Measurements from ENCODE around the gene SLC16A7. TPM values are rescaled to one million over a fixed set of nuclear protein-coding genes. Genes with fewer than 3 reads are reported as not detected.

The SLC16A7 gene
- total RNA-seq, 1 donor from 2014 or later: 3.1 TPM

DNA sequence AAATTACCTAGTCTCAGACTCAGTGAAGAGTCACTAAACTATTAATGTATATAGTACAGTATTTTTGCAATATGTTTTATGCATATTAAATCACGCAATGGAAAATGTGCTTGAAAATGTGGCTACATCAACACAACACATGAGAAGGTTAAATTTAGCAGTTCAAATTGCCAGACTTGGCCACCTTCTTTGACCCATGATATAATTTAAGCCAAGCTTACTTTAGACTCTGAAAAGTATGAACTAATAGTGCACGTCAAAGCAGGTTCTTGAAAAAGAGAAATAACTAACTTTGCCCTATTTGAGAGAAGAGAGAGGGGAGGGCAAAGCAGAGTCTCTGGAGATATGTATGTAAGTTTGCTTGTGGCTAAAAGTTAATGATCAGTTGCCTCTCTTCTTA lies 68.7 kb downstream of the SLC16A7 start:
- no peak for DNase-seq (ENCODE audit: low read depth in 2 of 2)

DNA sequence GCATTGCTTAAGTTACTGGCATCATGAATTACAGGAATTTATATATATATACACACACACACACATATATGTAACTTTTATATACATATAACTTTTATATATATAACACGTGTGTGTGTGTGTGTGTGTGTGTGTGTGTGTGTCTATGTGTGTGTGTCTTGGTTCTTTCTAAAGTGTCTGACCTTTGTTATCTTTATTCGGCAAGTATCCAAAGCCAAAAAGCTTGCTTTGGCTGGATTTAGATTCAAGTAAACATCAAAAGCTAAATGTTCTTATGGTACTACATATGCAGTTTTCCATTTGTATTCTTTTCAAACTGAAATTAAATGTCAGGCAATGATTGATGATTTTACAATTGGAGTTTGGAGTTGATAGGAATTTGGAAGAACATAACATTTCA lies 69.9 kb downstream of the SLC16A7 start:
- DNase-seq (ENCODE audit: low read depth in 2 of 2): no peak

DNA sequence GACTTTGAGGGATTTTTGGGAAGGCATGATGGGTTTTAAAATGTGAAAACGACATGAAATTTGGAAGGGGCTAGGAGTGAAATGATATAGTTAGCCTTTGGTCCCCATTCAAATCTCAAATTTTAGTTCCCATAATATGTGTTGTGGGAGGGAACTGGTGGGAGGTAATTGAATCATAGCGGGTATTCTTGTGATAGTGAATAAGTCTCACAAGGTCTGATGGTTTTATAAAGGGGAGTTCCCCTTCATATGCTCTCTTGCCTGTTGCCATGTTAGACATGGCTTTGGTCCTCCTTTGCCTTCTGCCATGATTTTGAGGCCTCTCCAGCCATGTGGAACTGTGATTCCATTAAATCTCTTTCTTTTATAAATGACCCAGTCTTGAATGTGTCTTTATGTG lies 72.8 kb downstream of the SLC16A7 start:
- no peak for DNase-seq (ENCODE audit: low read depth in 2 of 2)

DNA sequence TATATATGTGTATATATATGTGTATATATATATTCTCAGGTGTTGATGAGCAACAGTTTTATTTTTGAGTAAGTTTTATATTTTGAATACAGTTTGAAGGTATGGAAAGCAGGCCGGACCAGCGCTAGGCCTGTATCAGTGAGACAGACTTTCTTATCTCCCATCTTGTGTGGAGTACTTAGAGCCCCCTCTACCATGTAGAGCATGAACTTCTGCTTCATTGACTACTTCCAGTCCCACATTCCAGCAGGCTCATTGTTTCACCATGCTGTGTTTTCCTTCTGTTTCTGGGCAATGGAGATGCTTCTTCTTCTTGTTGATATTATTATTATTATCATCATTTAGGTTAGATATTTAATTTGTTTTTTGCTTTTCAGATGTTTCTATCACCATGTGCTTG lies 76.4 kb downstream of the SLC16A7 start:
- no peak for DNase-seq (ENCODE audit: low read depth in 2 of 2)

DNA sequence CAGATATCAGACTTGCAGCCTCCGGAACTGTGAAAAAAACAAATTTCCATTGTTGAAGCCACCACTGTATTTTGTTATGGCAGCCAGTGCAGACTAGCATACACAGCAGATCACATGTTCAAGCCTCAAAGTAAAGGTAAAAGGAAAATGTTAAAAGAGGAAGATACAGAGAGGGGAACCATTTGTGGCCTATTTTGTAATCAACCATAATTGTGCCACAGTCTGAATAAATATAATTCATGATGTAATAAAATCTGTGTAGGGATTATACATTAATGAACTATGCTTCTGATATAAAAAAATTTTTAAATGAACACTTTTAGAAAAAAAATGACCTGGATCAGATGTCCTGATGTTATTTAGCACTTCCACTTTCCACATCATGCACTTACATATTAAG lies 79.6 kb downstream of the SLC16A7 start:
- DNase-seq (ENCODE audit: low read depth in 2 of 2): no peak

DNA sequence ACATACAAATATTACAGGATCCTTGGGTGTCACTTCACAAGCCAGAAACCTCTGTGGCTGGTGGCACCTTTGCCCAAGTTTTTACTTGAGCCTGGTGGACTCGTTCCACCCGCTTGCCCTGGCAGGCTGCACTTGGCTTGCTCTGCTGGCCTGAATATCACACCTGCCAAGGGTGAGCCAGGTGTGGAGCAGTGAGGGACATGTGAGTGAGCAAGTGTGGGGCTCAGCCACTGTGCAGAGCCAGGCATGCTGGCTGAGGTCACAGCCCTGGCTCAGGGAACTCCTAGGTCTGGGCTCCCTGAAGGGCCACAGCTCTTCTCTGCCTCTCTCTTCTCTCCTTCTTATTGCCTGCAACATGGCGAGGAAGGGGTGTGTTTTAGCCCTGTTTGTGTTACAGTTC lies 82.0 kb downstream of the SLC16A7 start:
- no peak for DNase-seq (ENCODE audit: low read depth in 2 of 2)

DNA sequence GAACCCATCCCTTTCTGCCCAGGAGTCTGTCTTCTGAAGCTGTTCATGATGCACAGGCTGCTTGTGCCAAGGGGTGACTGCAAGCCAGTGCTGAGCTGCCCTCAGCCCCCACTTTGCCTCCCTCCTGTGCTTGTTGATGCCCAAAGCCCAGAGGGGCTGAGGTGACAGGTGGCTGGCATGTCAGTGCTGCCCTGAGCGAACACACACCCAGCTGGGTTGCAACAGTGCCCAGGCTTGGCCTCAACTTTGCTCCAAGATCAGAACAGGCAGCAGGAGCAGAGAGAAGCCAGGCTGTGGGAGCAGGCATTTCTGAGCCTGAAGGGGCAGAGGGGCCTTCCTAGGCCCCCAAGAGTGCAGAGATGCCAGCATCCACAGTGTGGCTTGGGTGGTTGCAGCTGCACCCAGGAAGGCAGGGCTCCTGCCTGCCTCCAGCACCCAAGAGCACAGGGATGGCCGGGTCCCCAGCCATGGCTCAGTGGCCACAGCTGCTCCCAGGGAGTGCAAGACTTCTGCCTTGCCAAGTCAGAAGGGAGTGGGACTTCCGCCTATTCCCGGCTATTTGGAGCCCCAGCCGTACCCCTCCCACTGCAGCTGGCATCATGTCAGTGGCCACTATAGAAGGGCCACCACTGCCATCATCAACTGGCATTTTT lies 83.1 kb downstream of the SLC16A7 start:
- DNase-seq (ENCODE audit: low read depth in 2 of 2): no peak

DNA sequence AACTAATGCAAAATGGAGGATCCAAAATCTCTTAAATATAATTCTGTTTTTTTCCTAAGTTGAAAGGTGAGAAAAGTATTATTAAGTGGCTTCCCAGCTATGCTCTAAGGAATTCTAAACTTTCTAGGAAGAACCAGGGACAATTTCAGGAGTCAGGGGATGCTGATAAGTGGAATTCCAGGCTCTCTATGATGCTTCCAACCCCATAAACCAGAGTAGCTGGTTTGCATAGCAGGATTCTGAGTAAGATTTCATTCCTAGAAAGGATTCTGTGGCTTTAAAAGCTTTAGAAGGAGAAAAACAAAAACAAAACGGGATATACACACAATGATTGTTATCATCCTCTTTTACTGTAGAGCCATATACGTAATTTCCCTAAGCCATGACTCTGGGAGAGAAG lies 93.9 kb downstream of the SLC16A7 start:
- no peak for DNase-seq (ENCODE audit: low read depth in 2 of 2)

DNA sequence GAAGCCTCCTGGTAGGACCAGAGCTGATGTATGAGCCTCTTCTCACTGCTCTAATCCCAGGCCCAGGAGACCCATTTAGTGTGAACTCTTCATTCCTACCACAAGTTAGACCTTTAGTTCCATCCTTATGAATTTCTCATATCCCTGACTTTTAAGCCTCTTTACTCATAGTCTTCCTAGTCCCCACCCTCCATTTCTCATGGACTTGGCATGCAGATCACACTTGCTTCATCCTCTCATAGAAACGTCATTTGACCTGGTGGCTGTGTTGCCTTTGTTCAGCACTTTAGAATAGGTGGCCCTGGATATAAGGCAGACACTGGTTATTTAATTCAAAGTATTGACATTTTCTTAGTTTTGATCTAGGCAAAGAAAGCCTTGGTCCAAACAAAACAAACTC lies 99.5 kb downstream of the SLC16A7 start:
- no peak for DNase-seq (ENCODE audit: low read depth in 2 of 2)

DNA sequence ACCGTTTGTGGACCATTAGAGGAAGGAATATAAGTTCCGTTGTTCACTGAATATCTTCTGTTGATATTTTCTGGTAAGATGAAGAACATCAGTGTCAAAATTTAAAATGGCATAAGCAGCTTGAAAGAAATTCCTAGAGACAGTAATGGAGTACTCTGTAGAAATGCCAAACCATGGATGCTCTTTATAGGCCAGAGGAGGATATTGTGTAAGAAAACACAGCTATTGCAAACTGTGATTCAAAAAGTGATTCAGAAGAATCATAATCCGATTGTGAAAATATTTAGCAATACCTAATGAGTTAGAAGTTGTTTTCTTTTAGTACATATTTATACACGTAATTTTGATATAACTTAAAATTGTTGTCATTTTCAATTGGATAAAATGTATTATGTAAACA lies 102.8 kb downstream of the SLC16A7 start:
- no peak for DNase-seq (ENCODE audit: low read depth in 2 of 2)

DNA sequence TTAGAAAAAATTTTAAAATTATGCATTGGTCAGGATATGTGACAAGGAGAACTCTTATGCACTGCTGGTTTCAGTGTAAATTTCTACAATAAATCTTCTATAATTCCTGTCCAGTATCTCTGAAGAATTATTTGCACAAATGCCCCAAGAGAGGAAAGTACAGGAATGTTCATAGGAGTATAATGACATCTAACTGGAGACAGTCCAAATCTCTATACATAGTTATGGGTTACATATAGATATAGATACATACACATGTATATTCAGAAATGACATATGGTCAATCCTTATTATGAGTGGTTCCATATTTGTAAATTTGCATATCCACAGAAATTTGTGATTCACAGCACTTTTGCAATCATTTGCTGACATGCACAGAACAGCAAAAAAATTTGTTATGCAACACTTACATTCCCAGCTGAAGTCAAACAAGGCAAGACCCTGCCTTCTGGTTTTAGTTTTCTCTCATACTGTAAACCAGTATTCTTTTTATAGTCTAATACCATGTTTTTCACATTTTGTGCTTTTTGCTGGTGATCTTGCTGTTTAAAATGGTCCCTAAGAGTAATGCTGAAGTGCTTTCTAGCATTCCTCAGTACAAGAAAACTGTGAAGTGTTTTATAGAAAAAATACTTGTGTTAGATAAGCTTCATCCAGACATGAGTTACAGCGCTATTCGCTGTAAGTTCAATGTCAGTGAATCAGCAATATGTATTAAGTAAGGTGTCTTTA lies 103.8 kb downstream of the SLC16A7 start:
- no peak for DNase-seq (ENCODE audit: low read depth in 2 of 2)

DNA sequence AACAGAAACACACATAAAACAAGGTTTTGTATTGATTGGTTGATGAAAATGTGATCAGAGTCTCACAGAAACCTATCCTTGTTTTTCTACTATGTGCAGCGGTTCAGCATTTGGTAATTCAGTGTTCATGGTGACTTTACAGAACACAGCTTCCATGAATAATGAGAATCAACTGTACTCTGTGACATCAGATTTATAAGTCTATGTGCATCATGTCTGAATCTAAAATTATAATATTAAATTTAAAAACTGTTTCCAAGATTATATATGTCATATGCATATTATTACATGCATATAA lies 104.3 kb downstream of the SLC16A7 start:
- no peak for DNase-seq (ENCODE audit: low read depth in 2 of 2)

DNA sequence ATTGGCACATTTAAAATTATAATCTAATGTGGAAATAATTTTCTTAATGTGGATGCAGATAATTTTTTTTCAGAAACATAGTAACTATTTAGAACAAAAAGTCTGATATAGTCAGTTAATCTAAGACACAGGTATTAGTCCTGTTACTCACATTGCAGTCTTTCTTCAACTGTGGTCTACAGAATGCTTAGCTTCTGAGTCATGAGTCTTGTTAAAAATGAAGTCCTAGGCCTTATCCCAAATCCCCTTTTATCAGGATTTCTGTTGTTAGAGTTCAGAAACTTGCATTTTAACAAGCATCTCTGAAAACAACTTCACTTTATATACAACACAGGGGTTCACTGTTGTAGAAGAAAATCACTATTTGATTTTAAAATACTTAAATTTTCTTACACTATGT lies 112.2 kb downstream of the SLC16A7 start:
- no peak for DNase-seq (ENCODE audit: low read depth in 2 of 2)

DNA sequence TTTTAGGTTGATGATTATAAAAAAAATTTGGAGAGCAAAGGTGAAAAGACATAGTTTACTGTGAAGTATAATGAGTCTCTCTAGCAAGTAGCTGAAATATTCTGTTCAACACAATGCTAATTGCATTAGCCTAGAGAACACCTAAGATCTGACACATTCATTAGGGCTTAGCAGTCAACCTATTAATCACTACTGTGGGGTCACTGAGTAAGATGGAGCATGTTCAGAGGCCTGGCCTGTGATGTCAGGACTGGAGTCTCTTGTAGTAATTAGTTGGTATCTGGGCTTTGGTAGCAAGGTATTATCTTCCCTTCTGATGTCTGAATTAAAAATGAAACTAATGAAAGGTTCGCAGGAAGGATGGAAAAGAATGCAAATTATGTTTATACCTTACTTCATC lies 112.7 kb downstream of the SLC16A7 start:
- DNase-seq (ENCODE audit: low read depth in 2 of 2): no peak

DNA sequence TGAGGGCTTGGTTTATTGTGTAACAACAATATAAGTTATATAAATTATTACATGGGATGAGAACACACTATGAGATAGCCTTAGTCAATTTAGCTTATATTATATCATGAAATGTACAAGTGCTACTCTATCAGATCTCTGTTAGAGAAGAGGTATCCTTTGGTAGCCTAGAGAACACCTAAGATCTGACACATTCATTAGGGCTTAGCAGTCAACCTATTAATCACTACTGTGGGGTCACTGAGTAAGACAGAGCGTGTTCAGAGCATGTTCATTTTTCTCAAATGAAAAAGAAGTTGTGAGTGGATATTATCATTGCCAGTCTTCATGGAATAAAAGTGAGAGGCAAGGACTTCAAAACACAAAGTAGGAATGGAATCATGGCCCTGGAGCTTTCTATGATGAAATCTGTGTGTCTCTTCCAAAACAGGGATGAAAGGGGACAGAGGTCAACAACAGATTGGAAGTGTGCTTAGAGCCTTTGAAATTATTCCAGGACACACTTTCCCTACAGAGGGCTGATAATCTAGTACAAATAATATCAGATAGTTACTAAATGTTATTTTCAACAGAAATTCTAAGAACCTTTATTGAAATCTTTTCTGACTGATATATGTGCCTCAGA lies 114.3 kb downstream of the SLC16A7 start:
- no peak for DNase-seq (ENCODE audit: low read depth in 2 of 2)

DNA sequence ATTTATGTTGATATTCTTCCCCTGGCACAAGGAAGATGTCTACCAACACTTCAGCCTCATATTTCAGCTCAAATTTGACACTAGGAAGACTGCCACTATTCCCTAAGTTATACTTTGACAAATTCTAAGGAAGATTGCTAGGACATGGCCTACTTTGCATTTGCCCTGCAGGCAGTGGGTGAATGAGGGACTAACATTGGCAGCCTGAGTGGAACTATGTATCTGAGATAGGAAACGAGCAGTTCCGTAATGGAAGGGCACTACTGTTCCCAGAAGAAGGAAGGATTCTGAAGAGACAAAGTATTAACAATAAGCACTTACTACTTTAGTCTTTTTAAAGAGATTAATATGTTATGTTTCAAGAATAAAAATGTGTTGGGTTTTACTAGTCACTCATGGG lies 115.1 kb downstream of the SLC16A7 start:
- DNase-seq (ENCODE audit: low read depth in 2 of 2): no peak

DNA sequence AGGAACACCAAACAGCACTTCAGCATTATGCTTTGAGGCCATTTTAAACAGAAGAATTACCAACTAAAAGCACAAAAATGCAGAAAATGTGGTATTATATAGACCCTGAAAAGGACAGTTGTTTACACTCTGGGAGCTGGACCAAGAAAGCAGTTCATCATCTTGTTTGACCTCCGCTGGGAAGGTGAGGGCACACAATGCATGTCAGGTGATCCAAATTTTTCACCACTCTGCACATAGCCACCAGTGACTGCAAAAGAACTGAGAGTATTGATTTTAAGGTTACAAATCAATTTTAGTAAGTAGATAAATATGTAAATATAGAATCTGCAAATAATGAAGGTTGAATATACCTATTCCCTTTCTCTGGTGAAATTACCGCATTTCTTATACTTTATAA lies 119.6 kb downstream of the SLC16A7 start:
- DNase-seq (ENCODE audit: low read depth in 2 of 2): no peak

DNA sequence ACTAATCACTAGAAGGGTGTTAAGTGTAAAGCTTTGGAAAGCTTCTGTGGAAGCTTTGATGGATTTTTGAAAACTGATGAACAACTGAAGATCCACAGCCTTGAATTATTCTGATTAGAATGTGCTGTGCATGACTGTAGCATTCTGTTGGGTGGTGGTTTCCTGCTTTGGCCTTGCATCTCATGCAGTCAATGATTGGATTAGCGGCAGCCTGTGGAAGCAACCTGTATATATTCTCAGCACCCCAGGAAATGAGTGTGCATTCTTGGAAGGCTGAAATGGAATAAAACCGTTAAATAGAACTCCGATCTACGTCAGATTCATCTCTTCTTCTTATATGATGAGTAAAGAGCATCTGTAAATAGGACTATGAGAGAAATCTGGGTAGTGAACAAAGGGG lies 120.2 kb downstream of the SLC16A7 start:
- DNase-seq (ENCODE audit: low read depth in 2 of 2): peak in 1 of 2 donors; percentile 25

DNA sequence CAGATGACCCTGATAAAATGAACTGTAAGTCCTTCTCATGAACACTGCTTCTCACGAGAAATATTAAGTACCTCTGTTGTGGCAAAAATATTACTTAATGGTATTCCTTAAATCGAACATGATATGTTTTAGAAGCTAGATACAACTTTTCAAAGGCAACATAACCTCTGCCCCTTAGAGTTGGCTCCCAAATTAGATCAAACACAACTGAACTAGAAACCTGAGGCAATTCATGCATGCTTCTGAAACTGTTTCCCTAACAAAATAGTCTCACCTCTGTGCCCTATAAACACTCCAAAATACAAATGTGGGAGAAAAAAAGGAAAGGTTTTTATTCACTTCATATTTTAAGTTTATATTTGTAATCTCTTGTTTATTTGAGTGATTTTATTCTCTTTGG lies 121.6 kb downstream of the SLC16A7 start:
- DNase-seq (ENCODE audit: low read depth in 2 of 2): no peak

DNA sequence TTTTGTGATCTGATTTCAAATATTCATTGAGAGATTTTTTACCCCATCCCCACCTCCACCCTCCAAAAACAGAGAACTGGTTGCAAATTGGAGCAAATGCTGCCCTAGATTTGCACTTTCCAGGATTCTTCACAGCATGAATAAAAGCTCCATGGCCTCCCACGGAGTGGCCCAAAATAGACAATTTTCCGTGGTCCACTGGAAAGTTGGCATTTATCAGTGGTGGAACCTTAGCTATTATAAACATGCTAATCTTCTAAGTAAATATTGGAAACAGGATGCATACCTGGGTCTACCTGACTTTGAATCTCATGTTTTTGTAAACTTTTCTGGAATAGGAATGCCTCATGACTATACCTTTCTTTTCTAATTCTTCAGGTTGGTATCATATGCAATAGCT lies 123.9 kb downstream of the SLC16A7 start:
- DNase-seq (ENCODE audit: low read depth in 2 of 2): no peak

DNA sequence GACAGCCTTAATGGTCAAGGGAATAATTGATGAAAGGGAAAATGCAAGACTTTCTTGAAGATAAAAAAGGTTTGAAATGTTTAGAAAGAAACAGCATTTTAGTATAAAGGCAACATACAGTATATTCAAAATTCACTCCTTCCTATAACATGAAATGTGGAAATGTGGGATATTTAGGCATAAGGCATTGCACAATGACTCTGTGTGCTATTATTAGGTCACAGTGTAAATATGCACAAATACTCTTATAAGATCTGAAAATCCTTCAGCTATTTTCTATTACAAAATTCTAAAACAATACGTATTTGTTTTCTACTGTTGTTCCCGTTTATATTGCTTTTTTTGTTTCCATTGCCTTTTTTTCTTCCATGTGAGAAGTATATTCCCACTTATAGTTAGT lies 127.7 kb downstream of the SLC16A7 start:
- no peak for DNase-seq (ENCODE audit: low read depth in 2 of 2)

DNA sequence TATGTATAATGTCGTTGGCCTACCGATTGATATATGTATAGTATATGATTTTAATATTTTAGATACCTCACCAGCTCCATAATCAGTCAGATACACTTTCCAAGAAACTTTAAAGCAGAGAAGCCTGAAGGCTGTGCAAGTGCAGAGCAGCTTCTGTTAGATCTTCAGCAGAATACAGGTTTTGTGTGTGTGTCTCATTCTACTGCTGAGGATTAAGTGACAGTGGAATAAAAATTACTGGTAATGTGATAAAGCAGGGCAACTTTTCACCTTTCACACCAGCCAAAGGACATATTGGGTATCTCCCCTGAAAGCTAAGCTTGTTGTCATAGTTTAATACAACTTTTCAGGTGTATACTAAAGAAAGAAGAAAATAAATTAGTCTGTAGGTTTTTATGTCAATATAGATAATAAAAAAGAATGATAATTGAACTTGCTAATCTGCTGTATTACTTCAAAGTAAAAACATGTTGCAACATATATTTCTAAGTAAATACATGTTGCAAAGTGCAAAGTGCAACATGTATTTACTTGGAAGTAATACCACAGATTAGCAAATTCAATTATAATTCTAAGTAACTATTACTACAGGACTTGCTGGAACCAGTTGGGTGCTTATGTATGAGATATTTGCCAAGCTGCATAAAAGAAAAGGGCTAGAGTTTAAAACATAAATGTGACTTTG lies 128.3 kb downstream of the SLC16A7 start:
- no peak for DNase-seq (ENCODE audit: low read depth in 2 of 2)

DNA sequence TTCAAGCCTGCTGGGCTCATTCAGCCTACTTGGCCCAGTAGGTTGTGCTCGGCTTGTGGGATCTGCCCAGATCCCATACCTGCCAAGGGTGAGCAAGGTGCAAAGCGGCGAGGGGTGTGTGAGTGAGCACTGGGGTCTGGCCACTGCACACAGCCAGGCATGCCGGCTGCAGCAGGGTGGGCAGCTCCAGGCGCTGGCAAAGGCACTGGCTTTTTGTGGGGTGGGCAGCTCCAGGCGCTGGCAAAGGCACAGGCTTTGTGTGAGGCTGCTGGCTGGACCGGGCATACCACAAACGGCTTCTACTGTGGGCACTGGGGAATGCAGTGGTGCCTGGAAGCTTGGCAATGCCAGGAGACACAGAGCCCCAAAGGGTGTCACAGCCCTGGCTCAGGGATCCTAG lies 137.4 kb downstream of the SLC16A7 start:
- DNase-seq (ENCODE audit: low read depth in 2 of 2): no peak

Measured in dermis microvascular lymphatic vessel endothelial cell (primary cell).